OCI-LY3 (cell line): Measurements from ENCODE around the gene GPR63.

ENCODE experiments used
- H2AFZ ChIP-seq: fragments of 200-600, 300-600 bp; shearing (Covaris generic); 2 replicates; pipeline ENCODE4 v1.6.0; 2014; ENCODE audit warnings: antibody characterized with exemption, low read depth, low read length
- H3K27ac ChIP-seq: fragments of 200-600, 300-600 bp; sonication (generic); 2 replicates; pipeline ENCODE4 v1.5.1; 2014; ENCODE audit warnings: mild to moderate bottlenecking, low read length, moderate library complexity, mixed read lengths
- H3K27me3 ChIP-seq: fragments of 200-600, 300-600 bp; sonication (generic); 2 replicates; pipeline ENCODE4 v1.6.1; 2014; ENCODE audit warnings: low read depth, low read length, mixed read lengths
- H3K36me3 ChIP-seq: fragments of 200-600, 300-600 bp; sonication (generic); replicated peaks from 2 replicates; pipeline ENCODE3; 2014; ENCODE audit warnings: low read depth, low read length, mixed read lengths
- H3K4me1 ChIP-seq: fragments of 300-600, 200-600 bp; sonication (generic); 2 replicates; pipeline ENCODE4 v1.6.1; 2014; ENCODE audit warnings: low read length, mixed read lengths
- H3K4me2 ChIP-seq: fragments of 200-600, 300-600 bp; sonication (generic); 2 replicates; pipeline ENCODE4 v1.6.1; 2014; ENCODE audit warnings: low read length, mixed read lengths
- H3K4me3 ChIP-seq: fragments of 300-600, 200-600 bp; sonication (generic); 2 replicates; pipeline ENCODE4 v1.5.1; 2014; ENCODE audit warnings: antibody characterized with exemption, mild to moderate bottlenecking, low read length, moderate library complexity
- H3K79me2 ChIP-seq: fragments of 300-600, 200-600 bp; shearing (Covaris generic); 2 replicates; pipeline ENCODE4 v1.6.1; 2014; ENCODE audit warnings: mild to moderate bottlenecking, low read length, mixed read lengths
- H3K9ac ChIP-seq: fragments of 300-600, 200-600 bp; shearing (Covaris generic); 2 replicates; pipeline ENCODE4 v1.6.0; 2014; ENCODE audit warnings: mild to moderate bottlenecking, low read length, moderate library complexity
- H3K9me3 ChIP-seq: fragments of 200-600, 300-600 bp; shearing (Covaris generic); 2 replicates; pipeline ENCODE4 v1.6.1; 2014; ENCODE audit warnings: low read length, mixed read lengths; ENCODE audit not compliant: insufficient read depth
- H4K20me1 ChIP-seq: fragments of 200-600, 300-600 bp; sonication (generic); 2 replicates; pipeline ENCODE4 v1.6.1; 2016; ENCODE audit warnings: low read length, mixed read lengths; ENCODE audit not compliant: insufficient read depth
- CTCF ChIP-seq: fragments of 200-600, 300-600 bp; sonication (generic); IDR thresholded peaks from 2 replicates; pipeline ENCODE4 v1.5.1; 2014; ENCODE audit warnings: antibody characterized with exemption, low read length, low read depth
- EZH2phosphoT487 ChIP-seq: fragments of 200-600 bp; shearing (Covaris generic); IDR thresholded peaks from 2 replicates; pipeline ENCODE4 v1.6.1; 2018; ENCODE audit warnings: antibody characterized with exemption, mixed run types, low read depth

The GPR63 gene

GRCh38 chr6:96876886-96877545, 39.7 kb upstream of the GPR63 start:
- Histone ChIP-seq H3K9ac (no peak overlapping the region), H3K27ac (no peak overlapping the region), H4K20me1 (no peaks in the 10 kb centered on the region), H3K9me3 (no peaks in the 10 kb centered on the region), H3K36me3 (no peaks in the 10 kb centered on the region), H3K4me3 (no peak overlapping the region), H3K4me1 (no peaks in the 10 kb centered on the region), H3K4me2 (no peak overlapping the region), H3K27me3 (no peaks in the 10 kb centered on the region), H3K79me2 (no peaks in the 10 kb centered on the region), H2AFZ (no peak overlapping the region)
- TF ChIP-seq EZH2phosphoT487 (no peak), CTCF (no peak)

GRCh38 chr6:96872976-96873375, 35.7 kb upstream of the GPR63 start:
- Histone ChIP-seq H3K27me3 (no peaks in the 10 kb centered on the region), H3K4me3 (no peak overlapping the region), H3K36me3 (no peaks in the 10 kb centered on the region), H3K79me2 (no peaks in the 10 kb centered on the region), H3K9ac (no peak overlapping the region), H4K20me1 (no peaks in the 10 kb centered on the region), H3K27ac (no peak overlapping the region), H3K4me1 (no peaks in the 10 kb centered on the region), H3K4me2 (no peak overlapping the region), H3K9me3 (no peaks in the 10 kb centered on the region), H2AFZ (no peak overlapping the region)
- no peak for TF ChIP-seq CTCF

- H3K4me1 ChIP-seq = no peaks in the 10 kb centered on the region; the same call in 1 of the 2 replicates
- H3K4me2 ChIP-seq = no peak overlapping the region
- no peaks in the 10 kb centered on the region for H3K9me3 ChIP-seq
- no peak overlapping the region for H2AFZ ChIP-seq
- no peaks in the 10 kb centered on the region for H3K36me3 ChIP-seq
- H3K27ac ChIP-seq = no peak overlapping the region
- no peak for TF ChIP-seq CTCF
- no peak for TF ChIP-seq EZH2phosphoT487
- no peaks in the 10 kb centered on the region for H4K20me1 ChIP-seq
- no peak overlapping the region for H3K4me3 ChIP-seq
- H3K9ac ChIP-seq = no peak overlapping the region
- no peaks in the 10 kb centered on the region for H3K27me3 ChIP-seq
- H3K79me2 ChIP-seq = no peaks in the 10 kb centered on the region
Measured at GRCh38 chr6:96865055-96865405, 27.8 kb upstream of the GPR63 start.

- no peak overlapping the region for H3K4me3 ChIP-seq
- TF ChIP-seq EZH2phosphoT487 (no peak), CTCF (no peak)
Measured at GRCh38 chr6:96864216-96865054, 27.2 kb upstream of the GPR63 start.

More at GRCh38 chr6:96864216-96865054, 27.2 kb upstream of the GPR63 start:
- Histone ChIP-seq H3K4me1 (no peaks in the 10 kb centered on the region; the same call in 1 of the 2 replicates), H3K9me3 (no peaks in the 10 kb centered on the region), H3K4me2 (no peak overlapping the region), H3K9ac (no peak overlapping the region), H3K27me3 (no peaks in the 10 kb centered on the region), H2AFZ (no peak overlapping the region), H3K79me2 (no peaks in the 10 kb centered on the region), H4K20me1 (no peaks in the 10 kb centered on the region), H3K27ac (no peak overlapping the region), H3K36me3 (no peaks in the 10 kb centered on the region)
